NCI-H2171 treated with DMSO at 0.1 percent for 48 hours (cell line): Measurements from ENCODE around the gene PTPN13.

Source experiments
- DNase-seq: peaks from one replicate; lab custom pipeline; 2025; lab: John Stamatoyannopoulos, UW

PTPN13 gene

DNA sequence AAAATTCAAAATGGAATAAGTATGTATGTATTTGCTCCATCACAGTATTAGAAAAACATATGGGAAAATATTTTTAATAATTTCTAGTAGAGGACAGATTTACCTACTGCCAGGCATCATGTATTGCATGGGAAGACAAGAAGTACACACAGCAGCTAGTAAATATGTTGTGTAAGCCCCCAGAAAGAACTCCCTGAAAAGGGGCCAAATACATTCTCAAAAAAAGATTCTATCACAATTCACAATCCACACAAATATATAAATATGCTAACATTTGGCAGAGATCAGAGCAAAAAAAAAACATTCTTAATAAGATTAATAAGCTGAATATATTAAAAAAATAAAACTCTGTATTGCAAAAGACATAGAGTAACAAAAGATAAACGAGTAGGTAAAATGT is 227.0 kb downstream of the PTPN13 start:
- DNase-seq: no peak

DNA sequence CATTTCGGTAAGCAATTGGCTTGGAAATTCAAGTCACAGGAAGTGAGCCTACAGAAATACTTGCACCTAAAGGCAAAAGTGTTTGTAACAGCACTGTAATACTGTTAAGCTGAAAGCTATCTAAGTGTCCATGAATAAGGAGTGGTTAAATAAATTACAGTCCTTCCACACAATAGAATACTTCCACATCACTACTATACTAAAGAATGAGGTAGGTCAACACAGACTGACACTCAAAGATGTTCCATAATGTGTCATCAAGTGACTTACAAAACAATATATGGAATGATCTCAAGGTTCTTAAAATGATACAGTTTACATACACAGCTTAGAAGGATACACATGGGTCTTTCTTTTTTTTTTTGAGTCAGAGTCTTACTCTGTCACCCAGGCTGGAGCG is 228.0 kb downstream of the PTPN13 start:
- no peak for DNase-seq

DNA sequence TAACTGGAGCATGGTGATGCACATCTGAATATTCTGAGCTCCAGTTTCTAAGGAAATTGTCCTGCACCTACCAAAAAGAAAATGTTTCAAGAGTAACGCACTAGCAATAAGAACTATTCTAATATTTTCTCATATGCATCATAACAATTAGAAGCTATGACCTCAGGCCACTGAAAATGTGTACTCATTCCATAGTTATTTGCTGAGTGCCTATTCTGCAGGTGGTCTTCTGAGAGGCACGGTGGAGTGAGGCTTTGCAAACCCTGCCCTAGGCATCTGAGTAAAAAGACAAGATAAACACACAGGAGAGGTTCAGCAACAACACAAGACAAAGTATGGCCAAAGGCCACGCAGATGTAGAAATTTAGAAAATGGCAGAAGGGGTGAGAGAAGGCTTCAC is 231.4 kb downstream of the PTPN13 start:
- no peak for DNase-seq

DNA sequence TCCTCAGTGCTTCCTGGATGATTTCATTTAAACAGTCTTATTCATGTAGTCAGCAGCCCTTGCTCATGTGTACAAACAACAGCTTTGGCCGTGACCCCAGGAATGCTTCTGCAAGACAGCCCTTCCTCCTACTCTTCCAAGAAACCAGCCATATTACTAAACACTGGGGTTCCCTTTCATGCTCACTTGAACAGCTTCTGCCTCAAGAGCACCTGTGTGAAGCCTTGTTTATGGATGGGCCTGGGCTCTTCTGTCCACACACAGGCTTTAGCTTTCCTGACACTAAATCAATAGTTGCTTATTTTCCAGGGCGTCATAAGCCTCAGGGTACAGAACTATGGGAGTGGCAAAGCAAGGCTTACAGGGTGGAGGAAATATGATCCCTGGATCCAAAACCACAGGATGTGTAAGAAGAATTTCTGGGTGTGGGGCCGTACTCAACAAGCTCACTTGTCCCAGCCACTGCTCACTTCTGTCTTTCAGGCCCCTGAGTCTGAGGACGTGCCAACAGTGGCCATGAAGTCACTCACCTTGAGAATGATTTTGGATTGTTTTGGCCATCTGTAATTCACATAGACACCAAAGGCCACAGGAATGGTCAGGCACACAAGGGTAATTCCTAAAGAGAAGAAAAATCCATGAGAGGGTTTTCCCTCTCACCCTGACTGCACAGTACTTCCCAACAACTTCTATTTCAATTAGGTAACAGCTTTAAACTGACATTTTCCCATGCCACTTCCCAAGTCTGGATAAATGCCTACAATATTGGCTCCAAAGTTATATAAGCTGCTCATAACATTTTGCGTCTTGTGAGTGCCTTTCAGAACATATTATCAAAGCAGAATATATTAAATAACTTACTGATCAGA is 237.4 kb downstream of the PTPN13 start:
- DNase-seq: no peak

DNA sequence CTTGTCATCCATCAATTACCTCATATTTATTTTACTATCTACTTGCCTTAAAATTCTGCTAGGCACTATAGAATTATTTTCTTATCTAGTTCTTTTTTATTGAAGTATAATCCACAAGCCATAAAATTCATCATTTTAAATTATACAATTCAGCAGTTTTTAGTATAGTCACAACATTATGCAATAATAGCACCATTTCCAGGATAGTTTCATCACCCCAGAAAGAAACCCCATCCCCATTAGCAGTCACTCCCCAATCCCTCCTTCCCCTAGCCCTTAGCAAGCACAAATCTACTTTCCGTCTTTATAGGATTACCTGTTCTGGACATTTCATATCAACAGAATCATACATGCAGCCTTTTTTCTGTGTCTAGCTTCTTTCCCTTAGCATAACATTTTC is 239.5 kb downstream of the PTPN13 start:
- DNase-seq: no peak

DNA sequence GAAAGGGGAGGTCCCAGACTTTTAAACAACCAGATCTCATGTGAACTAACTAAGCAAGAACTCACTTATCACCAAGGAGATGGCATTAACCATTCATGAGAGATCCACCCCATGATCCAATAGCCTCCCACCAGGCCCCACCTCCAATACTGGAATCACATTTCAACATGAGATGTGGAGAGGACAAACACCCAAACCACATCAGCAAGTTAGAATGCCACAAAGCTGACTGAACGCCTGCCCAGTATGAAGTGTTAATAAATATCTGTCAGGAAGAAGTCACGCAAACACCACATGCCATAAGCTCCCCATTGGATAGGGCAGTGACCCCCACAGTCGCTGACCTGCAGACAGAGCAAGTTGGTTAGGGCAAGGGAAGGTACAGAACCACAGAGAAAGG is 240.8 kb downstream of the PTPN13 start:
- no peak for DNase-seq

DNA sequence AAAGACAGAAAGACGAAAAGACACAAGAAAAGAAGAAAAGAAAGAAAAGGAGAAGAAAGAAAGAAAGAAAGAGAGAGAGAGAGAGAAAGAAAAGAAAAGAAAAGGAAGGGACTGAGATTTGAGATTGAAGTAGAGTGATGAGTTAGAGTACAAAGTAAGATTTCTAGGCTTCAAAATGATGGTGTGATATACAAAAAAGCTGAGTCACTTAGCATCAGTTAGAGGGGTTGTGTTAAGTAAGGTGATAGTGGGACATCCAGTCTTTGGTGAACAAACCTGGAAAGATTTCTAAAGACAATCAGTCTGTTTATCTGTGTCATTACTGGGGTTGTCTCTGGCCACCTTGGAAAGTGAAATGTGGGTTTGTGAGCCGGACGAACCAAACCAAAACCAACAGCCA is 241.6 kb downstream of the PTPN13 start:
- no peak for DNase-seq

DNA sequence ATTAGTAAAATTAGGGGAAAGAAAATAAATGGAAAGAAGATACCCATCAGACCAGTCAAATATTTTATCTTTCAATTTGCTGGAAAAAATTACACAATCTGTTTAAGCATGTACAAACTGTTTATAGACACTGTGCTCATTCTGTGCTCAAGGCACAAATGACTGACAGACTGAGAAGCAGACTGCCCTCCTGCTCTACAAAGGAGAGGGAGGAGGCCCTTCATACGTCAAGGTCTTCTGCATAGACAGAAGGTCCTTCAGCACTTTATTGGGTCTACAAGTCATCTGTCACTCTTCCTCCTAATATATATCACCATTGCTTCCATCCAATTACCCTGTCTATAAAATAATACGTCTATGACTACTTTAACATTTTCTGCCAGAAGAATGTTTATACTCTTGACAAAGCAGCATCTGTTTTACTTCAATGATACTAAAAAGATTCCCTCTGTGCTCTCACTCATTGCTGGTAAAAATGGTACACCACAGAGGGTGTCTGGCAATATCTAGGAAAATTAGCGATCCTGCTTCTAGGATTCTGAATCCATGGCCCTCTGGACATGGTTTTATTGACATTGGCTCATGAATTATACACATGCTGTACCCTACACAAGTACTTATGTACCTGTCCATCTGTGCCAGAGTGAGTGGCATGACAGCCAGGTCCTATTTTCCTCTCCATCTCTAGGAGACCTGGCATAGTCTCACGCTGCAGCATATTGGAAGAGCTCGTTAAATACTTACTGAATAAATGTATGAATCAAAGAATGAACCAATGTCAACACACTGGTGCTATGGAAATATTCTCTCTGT is 243.8 kb downstream of the PTPN13 start:
- DNase-seq: no peak

DNA sequence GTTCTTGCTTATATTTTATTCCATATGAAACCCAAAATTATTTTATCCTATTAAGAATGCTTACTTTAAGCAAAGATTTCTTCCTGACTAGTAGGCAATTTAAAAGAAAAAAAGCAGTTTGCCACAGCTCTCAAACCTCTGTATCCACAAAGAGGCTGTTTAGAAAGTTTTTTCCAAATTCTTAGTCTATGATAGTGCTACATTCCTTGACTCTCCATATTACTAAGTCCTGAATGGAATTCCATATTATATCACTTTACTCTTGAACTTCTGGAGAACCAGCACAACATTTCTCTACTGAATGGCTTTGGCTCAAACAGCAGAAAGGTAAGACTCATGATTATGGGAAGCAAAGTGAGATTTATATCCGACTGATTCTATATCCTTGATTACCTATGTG is 246.7 kb downstream of the PTPN13 start:
- no peak for DNase-seq

DNA sequence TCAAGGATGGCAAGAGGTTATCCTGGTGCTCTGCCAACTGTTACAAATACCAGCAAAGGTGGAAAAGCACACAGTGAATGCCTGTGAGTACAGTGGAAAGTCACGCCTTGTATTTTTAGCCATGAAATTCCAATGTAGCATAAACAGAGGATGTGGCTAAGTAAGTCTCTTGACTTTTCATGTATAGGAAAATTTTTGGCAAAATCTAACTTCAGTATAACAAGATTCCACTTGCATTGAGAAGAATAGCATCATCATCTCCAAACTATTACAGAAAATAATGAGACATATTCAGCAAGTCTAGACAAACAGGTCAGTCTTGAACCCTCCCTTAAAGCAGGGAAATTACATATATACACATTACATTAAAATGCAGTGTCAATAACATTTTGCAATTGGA is 247.2 kb downstream of the PTPN13 start:
- no peak for DNase-seq

DNA sequence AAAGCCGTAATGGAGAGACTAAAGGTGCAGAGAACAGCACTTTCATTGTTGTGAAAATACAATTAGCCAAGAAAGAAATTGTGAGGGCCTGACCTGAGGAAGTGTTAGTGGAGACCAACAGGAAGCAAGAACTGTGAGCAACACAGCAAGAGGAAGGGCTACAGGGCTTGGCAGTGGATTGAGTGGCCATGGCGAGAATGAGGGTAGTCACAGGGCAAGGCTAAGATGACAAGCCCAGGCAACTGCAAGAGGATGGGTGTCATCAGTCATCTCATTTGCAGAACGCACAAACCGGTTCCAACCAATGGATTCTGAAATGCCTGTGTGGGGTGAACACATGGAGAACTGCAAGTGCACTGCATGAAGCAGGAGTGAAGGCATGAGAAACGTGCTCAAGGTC is 251.5 kb downstream of the PTPN13 start:
- DNase-seq: no peak

DNA sequence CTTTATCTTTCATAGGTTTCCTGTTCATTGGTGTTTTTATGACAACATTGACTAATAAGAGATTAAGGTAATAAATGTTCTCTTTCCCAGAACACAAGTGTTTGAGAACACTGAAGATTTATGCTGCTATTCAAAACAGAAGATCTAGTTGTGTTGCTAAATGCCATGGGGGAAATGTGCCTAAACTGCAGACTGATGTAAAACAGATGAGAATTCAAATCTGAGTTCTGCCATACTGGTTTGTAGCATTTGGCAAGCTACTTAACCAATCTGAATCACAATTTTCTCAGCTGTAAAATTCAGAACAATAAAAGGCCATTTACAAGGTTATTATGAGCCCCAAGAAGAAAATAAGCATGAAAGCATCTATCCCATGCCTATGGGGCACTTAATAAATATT is 252.8 kb downstream of the PTPN13 start:
- DNase-seq: no peak

DNA sequence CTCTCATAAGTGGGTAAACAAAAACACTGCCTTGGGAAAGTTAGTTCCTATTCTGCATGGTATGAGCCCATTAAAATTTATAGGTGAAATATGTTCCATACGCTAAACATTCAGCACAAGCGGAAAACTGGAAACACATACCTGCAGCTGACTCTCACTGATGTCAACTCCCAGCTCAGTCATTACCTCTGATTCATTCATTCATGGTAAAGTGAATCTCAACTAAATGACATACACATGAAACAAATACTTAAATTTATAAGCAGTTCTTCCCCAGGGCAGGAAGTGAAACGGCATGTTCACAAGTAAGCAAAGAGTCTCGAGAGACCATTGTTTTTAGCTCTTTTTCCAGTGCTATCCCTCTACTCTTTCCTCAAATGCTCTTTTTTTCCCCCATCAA is 253.5 kb downstream of the PTPN13 start:
- DNase-seq: no peak

DNA sequence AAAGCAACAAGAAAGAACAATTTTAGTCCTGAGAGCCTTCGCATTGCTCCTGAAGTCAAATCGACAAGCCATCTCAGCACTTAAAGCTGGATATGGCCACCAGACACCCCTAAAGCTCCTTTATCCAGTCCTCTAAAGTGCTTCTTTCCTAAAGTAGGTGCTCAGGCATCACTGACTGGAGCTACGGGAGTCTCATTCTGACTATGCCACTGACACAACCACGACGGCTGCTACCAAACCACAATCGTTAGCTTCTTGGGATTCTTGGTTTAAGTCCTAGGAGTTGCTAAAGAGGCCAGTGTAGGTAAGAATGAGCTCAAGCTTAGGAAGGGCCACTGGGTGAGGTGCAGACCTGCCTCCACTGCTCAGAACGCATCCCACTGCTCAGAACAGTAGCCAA is 254.0 kb downstream of the PTPN13 start:
- no peak for DNase-seq

DNA sequence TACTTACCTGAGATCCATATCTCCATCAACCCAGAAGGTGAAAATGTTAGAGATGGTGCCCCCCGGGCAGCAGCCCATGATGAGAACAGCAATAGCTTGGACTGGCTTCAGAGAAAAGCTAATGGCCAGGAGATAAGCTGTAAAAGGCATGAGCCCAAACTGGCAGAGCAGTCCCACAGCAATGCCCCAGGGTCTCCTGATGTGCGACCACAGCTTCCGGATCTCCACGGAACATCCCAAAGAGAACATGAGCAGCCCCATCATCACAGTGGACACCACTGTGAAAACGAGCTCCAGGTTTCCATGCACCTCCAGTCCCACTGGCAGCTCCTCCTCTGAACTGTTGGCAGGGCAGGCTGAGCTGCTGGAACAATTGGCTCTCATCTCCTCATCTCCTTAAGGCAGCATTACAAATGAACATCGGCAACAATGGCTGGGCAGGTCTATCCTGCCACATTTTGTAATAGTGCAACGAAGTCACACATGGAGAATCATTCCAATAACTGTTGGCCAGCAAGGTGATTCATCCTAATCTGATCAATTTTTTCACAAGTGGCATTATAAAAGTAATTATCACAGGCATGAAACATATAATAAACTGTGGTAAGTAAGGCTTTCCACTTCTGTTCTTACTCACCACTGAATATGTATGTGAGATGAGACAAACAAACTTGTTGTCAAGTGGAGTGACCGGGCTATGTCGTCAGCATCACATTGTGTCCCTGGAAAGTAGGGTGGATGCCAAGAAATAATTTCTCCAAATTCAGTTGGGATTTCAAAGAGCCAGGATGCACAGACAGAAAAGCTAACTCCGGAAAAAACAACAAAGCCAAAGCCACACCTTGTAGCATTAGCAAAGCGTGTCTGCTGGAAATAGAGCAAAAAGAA is 254.9 kb downstream of the PTPN13 start, which contains the start of gene SLC10A6:
Gene SLC10A6 (minus strand): TSS at position 653 of the 888 bp plus-strand sequence. CDS start 269 bp downstream, at position 384.
- no peak for DNase-seq

DNA sequence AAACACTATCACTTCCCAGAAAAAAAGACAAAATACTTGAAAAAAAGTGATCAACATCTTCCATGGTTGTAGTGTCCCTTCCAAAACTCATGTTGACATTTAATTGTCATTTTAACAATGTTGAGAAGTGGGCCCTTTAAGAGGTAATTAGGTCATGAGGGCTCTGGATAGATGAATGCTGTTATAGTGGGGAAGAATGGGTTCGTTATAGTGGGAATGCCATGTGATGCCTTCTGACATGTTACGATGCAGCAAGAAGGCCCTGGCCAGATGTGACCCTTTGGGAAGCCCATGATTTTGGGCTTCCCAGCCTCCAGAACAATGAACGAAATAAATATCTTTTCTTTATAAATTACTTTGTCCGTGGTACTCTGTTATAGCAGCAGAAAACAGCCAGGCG is 259.1 kb downstream of the PTPN13 start:
- no peak for DNase-seq

DNA sequence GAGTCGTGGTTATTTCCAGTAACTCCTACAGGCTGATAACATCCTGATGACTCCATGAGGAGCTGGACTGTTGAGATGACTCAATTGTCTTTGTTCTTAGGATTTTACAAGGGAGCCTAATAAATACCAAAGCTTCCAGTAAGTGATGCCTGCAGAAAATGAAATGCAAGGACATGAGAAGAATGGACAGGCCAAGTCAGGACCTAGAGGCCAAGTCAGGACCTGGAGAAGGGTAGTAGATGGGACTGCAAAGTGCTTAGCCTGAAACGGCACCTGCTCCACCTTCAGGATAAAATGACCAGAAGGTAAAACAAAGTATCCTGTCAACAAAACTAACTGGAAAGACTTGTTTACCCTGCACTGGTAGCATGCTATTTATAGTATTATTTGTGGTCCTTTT is 261.5 kb downstream of the PTPN13 start:
- DNase-seq: no peak

DNA sequence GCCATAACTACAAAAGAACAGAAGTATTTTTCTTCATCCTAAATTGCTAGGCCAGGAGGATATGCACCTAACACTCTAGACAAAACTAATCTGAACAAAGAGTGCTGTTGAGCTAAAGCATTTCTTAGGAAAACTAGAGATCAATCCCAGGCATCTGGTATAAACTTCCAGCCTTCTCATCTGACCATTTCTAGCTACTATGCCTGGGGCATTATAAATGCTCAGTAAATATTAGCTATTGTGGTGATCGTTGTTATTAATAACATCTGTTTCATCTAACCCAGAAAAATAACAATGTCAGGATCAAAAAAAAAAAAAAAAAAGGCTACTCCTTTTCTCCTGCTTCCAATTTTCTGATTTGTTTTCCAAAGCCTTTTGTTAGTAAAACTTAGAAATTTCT is 262.8 kb downstream of the PTPN13 start:
- DNase-seq: no peak

DNA sequence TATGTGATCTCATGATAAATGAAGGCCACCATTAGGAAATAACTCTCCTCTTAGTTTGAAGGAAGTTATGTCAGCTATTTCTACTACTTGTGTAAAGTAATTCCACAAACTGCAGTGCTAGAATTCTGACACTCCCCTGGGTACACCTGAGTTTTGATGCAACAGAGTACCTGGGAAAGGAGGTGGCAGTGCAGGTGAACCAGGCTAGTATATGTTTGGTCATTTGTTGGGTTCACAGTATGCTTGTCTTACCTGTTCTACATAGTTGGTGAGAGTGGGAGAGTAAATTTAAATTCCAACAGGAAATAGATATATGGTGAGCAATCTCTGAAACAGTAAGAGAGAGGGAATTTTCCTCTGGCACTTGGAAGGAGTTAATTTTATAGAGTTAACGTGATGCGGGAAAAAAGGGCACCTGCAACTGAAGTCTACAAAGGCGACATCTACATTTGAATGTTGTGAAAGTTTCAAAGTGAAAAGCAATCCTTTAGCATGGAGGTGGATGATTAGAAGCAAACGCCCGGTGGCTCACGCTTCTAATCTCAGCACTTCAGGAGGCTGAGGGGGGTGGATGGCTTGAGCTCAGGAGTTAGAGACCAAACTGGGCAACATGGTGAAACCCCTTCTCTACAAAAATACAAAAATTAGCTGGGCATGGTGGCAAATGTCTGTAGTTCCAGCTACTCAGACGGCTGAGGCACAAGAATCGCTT is 263.4 kb downstream of the PTPN13 start:
- no peak for DNase-seq
